Psoas muscle (tissue), 8 donors: ENCODE results near the gene ATRX. TPM values are rescaled to one million over a fixed set of nuclear protein-coding genes. Genes with fewer than 3 reads are reported as not detected.
A peak's percentile ranks its signal among the peaks of the same experiment; 100 is the strongest.

Experiments
- ATAC-seq, 4 donors: fragments of 200-7000 bp; cut with Tn5 transposase; one replicate each; pipeline ENCODE4 v1.9.1; 2020; ENCODE audit warnings: moderate library complexity in 3 of 4, mild to moderate bottlenecking in 2 of 4
- DNase-seq, 2 donors: peaks; one replicate each; pipeline ENCODE4 v3.0.0-alpha.2; 2020
- H3K27ac ChIP-seq: fragments of 200-600 bp; one replicate; pipeline ENCODE4 v1.8.0; 2022
- H3K27me3 ChIP-seq, 3 donors: fragments of 200-600 bp in 1 of 3; one replicate each; pipeline versions ENCODE4 v1.6.1 to v1.8.0; 2013 to 2022; ENCODE audit warnings: low read length in 2 of 3, mild to moderate bottlenecking in 2 of 3, moderate library complexity in 1 of 3; ENCODE audit not compliant: insufficient read depth in 3 of 3
- H3K36me3 ChIP-seq, 2 donors: fragments of 200-600 bp in 1 of 2; one replicate each; pipeline versions ENCODE4 v1.6.1 to v1.8.0; 2013 to 2022; ENCODE audit warnings: low read depth in 1 of 2, mild to moderate bottlenecking in 1 of 2, moderate library complexity in 1 of 2; ENCODE audit not compliant: insufficient read depth in 1 of 2
- H3K4me1 ChIP-seq: fragments of 200-600 bp; one replicate; pipeline ENCODE4 v1.8.0; 2022
- H3K4me3 ChIP-seq: fragments of 200-600 bp; one replicate; pipeline ENCODE4 v1.8.0; 2022; ENCODE audit warnings: mild to moderate bottlenecking
- H3K9me3 ChIP-seq: fragments of 200-600 bp; one replicate; pipeline ENCODE4 v1.8.0; 2022
- WGBS, 3 donors: extraction: QIAGEN DNeasy Blood & Tissue Kit; methylation state at CpG; one replicate each; pipeline versions ENCODE4 v1.1.6 to v1.1.7; 2013; 5-methylcytosine and 5-hydroxymethylcytosine counted together
- intact Hi-C, 2 donors: fragments of 100-400 bp; cut with DNase I; formaldehyde crosslinking; loops; one replicate each; pipeline versions ENCODE4 v1.11.0 to v1.14.2; 2022
- polyA plus RNA-seq, 3 donors: library from polyadenylated mRNA; stranded (reverse); fragments of 200-250 nt; gene quantifications; one replicate each; pipeline ENCODE4 v1.2.3, GENCODE V29; 2013
- total RNA-seq, 4 donors: library from RNA; stranded (reverse); fragmentation: NEBNext Ultra II Directional in 2 of 4; extraction: Animal tissue kit (Norgen Biotek cat#: 25700) in 2 of 4; gene quantifications; one replicate each; pipeline versions ENCODE4 v1.2.1 to v1.2.4, GENCODE V29; 2021 to 2023
- TF ChIP-seq, protein P1 (sequence below): fragments of 200-600 bp; IDR thresholded peaks from one replicate; pipeline ENCODE4 v1.8.0; 2022; ENCODE audit warnings: antibody characterized with exemption
- donor health status: healthy with polysubstance abuse.
- donor health status: DM: no; HTN: no; CAD: no; lungs with moderate emphysema.
- donor health status: Bipolar disorder and iron deficiency.
- donor health status: healthy.
- donor health status: DM: yes; HTN: yes; CAD: no.
- donor health status: DM: no; HTN: no; CAD: no.
- donor health status: DM: no; HTN: no; CAD: no.
- donor health status: DM: yes; HTN: yes; CAD: no.

The ATRX gene
- total and polyA plus RNA-seq, 7 donors, result 8.0 to 68.6 (median 45.8) TPM

DNA sequence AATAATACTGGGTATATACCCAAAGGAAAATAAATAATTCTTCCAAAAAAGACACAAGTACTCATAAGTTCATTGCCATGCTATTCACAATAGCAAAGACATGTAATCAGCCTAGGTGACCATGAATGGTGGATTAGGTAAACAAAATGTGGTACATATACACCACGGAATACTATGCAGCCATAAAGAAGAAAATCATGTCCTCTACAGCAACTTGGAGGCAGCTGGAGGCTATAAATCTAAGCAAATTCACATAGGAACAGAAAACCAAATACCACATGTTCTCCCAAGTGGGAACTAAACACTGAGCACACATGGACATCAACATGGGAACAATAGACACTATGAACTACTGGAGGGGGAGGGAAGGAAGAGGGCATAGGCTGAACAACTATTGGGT, 146.2 kb downstream of the ATRX start:
- intact Hi-C loops, result no loop called here
- TF ChIP-seq, protein P1, sequence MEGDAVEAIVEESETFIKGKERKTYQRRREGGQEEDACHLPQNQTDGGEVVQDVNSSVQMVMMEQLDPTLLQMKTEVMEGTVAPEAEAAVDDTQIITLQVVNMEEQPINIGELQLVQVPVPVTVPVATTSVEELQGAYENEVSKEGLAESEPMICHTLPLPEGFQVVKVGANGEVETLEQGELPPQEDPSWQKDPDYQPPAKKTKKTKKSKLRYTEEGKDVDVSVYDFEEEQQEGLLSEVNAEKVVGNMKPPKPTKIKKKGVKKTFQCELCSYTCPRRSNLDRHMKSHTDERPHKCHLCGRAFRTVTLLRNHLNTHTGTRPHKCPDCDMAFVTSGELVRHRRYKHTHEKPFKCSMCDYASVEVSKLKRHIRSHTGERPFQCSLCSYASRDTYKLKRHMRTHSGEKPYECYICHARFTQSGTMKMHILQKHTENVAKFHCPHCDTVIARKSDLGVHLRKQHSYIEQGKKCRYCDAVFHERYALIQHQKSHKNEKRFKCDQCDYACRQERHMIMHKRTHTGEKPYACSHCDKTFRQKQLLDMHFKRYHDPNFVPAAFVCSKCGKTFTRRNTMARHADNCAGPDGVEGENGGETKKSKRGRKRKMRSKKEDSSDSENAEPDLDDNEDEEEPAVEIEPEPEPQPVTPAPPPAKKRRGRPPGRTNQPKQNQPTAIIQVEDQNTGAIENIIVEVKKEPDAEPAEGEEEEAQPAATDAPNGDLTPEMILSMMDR, result no peak
- peaks cover 0 to 12% of the 10 kb centered on the region in 2 donors for H3K36me3 ChIP-seq
- WGBS, 3 donors, result 88 to 100% (median 100%) methylated on average over 1 of the region's 1 CpG
- no peak overlapping the region for H3K4me3 ChIP-seq
- ATAC-seq (no peak), DNase-seq (no peak)
- no peaks in the 10 kb centered on the region for H3K9me3 ChIP-seq
- no peaks in the 10 kb centered on the region for H3K4me1 ChIP-seq
- no peak overlapping the region for H3K27ac ChIP-seq
- no peaks in the 10 kb centered on the region for H3K27me3 ChIP-seq

DNA sequence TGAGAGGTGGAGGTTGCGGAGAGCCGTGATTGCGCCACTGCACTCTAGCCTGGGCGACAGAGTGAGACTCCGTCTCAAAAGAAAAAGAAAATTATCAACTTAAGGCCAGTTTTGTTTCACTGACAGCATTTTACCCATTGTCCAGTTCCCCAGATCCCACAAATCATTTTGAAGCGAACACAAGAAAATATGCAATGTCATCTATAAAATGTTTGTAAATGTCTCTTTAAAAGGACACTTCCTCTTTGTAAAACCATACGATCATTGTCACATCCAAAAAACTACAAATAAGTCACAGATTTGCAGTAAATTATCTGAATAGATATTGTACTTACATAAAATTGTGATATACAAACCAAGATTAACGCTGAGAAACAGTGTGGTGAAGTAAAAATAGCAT, 147.6 kb downstream of the ATRX start:
- TF ChIP-seq, protein P1, result no peak
- intact Hi-C loops, result no loop called here
- Histone ChIP-seq H3K4me1 (no peaks in the 10 kb centered on the region), H3K9me3 (no peaks in the 10 kb centered on the region), H3K4me3 (no peak overlapping the region), H3K27me3 (no peaks in the 10 kb centered on the region), H3K27ac (no peak overlapping the region), H3K36me3 (peaks cover 0 to 23% of the 10 kb centered on the region in 2 donors)
- ATAC-seq (no peak), DNase-seq (no peak)
- 91 to 97% (median 95%) methylated on average over 8 of the region's 8 CpGs for WGBS, 3 donors

DNA sequence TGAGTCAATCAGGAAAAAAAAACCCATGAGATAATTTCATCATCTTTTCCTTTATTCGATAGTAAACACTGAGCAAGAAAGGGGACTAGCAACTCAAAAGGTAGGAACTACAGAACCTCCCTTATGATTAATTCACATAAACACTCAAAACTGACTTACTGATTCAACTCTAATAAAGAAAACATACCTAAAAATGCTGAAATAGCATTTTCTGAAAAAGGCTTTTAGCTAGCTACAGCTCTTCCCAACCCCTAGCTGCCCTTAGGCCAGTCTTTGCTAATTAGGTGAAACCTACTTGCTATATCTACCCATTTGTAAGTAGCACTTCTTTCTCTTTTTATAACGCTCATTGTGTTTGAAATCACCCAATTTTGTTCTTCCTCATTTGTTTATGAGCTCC, 150.6 kb downstream of the ATRX start:
- Histone ChIP-seq H3K4me1 (no peaks in the 10 kb centered on the region), H3K36me3 (peaks cover 0 to 40% of the 10 kb centered on the region in 2 donors)

DNA sequence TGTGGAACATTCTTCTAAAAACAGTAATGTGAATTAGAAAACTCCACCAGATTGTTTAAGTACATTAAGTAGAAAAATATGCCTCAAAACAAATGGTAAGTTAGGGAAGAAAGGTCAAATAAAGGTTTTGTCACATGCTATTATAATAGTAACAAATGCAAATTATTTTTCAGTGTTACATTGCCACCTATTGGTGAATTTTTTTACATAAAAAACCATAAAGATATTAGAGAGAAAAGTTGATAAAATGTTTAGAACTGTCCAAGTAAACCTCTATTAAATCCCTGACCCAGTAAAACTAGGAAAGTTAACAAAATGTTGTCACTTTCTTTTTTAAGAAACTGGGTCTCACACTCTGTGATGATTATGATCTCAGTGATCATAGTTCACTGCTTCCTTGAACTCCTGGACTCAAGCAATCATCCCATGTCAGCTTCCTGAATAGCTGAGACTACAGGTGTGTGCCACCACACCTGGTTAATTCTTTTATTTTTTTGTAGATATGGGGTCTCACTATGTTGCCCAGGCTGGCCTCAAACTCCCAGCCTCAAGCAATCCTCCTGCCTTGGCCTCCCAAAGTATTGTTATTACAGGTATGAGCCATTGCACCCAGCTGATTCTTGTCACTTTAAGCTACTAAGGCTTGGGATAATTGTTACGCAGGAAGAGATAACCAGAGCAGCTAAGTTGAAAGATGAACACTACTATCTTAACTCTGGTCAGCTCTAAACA, 157.6 kb downstream of the ATRX start:
- intact Hi-C loops, result no loop called here
- H3K36me3 ChIP-seq, result peaks cover 0 to 18% of the 10 kb centered on the region in 2 donors
- TF ChIP-seq, protein P1, result no peak
- no peak overlapping the region for H3K4me3 ChIP-seq
- no peaks in the 10 kb centered on the region for H3K4me1 ChIP-seq
- H3K9me3 ChIP-seq, result no peaks in the 10 kb centered on the region
- no peak overlapping the region for H3K27ac ChIP-seq
- DNase-seq (no peak), ATAC-seq (no peak)
- 92 to 100% (median 97%) methylated on average over 1 of the region's 1 CpG for WGBS, 3 donors
- no peaks in the 10 kb centered on the region for H3K27me3 ChIP-seq

More for the DNA sequence above, 150.6 kb downstream of the ATRX start:
- intact Hi-C loops, result no loop called here
- no peak overlapping the region for H3K4me3 ChIP-seq
- H3K27ac ChIP-seq, result no peak overlapping the region
- 78 to 100% (median 91%) methylated on average over 2 of the region's 2 CpGs for WGBS, 3 donors
- no peak for ATAC-seq
- H3K27me3 ChIP-seq, result no peaks in the 10 kb centered on the region
- TF ChIP-seq, protein P1, result no peak
- no peaks in the 10 kb centered on the region for H3K9me3 ChIP-seq
- DNase-seq, result no peak

DNA sequence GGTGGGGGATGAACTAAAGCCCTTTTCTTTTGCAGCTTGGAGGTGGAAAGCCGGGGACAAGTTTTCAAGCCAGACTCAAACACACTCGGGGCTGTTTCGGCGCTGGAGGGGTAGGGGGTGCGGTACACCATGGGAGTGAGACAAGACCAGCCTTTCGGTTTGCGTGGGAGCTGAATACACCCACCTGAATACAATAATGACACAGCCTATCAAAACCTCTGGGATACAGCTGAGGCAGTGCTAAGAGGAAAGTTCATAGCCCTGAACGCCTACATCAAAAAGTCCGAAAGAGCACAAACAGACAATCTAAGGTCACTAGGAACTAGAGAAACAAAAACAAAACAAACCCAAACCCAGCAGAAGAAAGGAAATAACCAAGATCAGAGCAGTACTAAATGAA, 163.3 kb downstream of the ATRX start:
- Histone ChIP-seq H3K27me3 (no peaks in the 10 kb centered on the region), H3K36me3 (peaks cover 0 to 3% of the 10 kb centered on the region in 2 donors), H3K4me3 (no peak overlapping the region), H3K9me3 (no peaks in the 10 kb centered on the region), H3K27ac (no peak overlapping the region), H3K4me1 (no peaks in the 10 kb centered on the region)
- WGBS, 3 donors, result 70 to 84% (median 82%) methylated on average over 9 of the region's 9 CpGs
- DNase-seq, result peak in 1 of 2 donors; percentile 32
- no peak for ATAC-seq
- intact Hi-C loops, result no loop called here
- TF ChIP-seq, protein P1, result no peak
